ENCODE data around the gene CAMKMT.

The CAMKMT gene

DNA sequence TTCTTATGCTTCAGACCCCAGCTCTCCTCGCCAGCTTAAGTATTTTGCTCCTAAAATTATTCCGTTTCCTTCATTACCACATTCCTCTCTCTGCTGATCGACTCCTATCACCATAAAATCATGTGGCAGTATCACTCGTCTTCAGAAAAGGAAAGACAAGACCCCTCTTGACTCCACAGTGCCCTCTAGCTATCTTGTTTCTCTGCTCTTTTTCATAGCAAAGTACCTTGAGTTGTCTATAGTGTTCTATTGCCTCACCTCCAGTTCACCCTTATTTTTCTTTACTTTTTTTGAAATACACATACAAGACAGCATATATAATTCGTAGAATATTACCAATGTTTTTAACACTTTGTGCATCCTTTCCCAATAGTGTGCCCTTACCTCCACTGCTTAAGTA lies 306.6 kb downstream of the CAMKMT start:
- DNase-seq: no peak

DNA sequence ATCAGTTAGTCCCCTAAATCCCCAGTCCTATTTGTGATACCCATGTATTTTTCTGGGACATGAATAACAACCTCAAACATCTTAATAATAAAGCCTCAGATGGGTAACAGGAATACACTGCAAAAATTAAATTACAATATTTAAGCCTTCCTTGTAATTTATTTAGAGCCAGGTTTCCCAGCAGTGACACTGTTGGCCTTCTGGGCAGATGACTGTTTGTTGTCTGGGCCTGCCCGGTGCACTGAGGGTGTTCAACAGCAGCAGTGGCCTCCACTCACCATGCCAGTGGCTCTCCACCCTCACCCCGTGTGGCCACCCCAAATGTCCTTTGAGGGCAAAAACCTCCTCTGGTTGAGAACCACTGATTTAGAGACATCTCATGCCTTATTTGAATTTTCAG lies 309.5 kb downstream of the CAMKMT start:
- DNase-seq: no peak

DNA sequence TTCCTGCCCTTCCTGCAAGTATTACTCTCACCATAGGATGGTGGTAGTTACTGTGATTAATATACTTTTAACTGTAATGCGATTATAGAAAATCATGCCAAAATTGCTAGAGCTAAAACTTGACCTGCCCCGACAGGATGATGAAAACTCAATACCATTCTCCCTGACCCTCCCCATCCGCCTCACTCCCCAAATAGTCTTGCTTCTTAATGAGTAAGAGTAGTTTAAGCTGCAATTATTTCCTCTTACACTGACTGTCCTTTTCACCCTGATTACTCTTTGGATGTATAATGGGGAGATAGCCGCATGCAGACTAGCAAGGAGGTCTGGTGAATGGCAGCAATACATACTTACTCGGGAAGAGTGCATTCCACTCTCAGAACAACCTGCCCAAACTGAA lies 310.2 kb downstream of the CAMKMT start:
- DNase-seq: no peak

DNA sequence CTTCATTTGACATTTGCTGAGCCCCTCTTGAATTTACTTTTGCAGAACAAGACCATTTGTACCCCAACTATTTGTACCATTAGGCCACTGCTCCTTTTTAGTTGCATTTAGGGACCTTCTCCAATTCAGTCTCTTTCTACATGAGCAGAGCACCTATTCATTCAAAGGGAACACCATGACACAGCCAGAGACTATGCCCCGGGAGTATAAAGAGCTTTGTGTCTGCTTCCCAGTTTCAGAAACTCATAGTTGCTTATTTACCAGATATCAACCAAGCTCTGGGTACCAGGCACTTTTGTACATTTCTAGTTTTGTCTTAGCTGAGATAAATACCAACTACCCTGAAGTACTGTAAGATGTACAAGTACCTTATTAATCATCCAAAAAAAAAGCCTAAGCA lies 310.7 kb downstream of the CAMKMT start:
- DNase-seq: no peak

DNA sequence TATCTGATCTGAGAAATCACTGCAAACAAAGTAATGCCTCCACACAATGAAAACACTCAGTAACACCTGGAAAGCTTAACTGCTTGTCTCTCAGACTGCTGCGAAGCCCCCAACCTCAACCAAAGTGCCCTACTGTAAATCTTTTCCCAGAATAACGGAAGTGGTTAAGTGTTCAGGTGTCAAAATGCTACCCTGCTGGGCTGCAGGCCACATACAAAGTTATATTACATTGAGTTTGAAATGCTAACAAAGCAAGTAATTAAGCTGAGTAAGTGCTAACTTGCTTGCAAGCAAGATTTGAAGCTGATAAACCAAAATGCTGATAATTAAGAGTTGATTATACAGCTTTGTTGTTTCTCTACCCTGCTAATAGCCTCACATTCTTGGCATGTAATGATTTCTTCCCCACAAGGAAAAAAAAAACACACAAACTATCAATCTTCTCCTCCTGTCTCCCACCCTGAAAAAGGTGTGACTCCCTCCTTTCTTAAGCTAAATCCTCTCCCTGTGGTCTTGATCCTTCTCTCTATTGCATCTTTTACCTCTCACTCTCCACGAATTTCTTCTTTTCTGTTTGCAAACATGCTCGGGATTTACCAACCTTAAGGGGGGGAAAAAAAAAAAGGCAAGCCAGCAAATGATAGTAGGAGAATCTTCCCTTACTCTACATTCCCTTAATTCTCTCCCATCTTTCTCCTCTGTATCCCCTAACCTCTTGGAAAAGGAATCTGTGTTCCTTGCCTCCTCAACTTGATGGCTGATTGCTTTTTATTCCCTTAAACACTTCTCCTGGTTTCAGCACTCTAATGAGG lies 312.9 kb downstream of the CAMKMT start:
- no peak for DNase-seq

DNA sequence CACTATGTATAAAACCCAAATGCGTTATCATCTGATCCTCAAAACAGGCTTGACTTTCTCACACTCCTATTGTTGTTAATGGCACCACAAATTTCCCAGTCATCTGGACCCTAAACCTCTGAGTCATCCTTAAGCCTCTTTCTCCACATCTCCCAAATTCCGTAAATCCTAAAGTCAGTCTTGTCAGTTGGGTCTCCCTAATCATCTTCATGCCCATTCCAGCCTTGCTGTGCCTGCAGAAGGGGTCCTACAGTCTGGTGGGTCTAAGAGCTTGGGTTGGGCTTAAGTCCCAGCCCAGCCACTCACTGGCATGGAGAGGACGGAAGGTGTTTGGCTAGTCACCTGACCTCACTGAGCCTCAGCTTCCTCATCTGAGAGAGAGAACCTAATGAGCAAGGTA lies 314.6 kb downstream of the CAMKMT start:
- DNase-seq: no peak

DNA sequence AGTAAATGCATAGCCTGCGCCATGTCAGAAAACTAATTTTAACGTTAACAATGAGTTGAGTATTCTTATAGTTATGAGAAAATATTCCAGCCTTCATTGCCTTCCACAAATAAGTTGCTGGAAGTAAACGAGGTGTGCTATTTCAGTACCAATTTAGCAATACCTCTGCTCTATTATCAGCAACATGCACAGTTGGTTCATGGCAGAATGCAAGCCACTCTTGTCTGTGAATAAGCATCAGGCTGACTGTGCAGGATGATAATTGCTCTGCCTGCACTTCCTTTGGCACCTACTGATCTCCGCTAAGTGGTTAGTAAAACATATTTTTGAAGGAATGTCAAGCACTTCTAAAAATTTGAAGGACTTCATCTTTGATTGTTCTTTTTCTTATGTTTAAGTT lies 317.8 kb downstream of the CAMKMT start:
- DNase-seq: no peak

DNA sequence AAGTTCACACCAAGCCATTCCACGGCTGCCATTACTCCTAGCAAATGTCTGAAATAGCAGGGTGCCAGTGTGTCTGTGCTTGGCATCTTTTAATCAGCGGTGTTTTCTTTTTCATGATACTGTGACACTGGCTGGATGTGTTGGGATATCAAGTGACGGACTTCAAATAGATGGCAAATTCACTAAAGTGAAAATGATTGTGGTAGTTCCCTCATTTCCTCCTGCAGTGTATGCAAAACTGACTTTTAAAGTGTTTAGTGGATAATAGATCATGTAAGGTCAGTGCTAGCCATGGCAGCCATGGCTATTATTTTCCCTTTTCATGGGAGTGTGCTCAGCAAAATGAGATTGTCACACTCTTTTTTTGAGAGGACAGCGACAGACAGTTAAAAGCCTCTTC lies 318.2 kb downstream of the CAMKMT start:
- no peak for DNase-seq

DNA sequence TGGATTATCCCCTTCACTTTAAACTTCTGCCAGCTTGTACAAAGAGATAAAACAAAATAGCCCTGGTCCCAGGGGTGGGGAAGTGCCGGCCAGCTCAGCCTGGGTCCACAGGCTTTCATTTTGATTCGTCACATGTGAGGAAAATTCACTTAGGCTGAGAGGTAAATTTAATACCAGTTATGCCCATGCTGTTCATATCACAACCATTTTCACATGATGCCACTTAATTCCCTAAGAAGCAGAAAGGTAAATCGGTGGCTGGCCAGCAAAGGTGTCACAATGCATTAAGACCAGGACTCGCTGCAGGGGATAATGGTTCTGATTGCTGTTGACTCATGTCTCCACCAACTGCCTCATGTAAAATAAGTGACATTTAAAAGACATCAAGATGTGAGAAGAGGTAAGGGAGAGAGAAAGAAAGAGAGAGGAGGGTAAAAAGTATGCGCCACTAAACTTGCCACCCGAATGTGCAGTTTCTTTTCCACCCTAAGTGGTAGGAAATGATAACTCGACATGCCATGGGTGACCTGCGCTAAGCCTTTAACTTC lies 318.8 kb downstream of the CAMKMT start:
- no peak for DNase-seq

DNA sequence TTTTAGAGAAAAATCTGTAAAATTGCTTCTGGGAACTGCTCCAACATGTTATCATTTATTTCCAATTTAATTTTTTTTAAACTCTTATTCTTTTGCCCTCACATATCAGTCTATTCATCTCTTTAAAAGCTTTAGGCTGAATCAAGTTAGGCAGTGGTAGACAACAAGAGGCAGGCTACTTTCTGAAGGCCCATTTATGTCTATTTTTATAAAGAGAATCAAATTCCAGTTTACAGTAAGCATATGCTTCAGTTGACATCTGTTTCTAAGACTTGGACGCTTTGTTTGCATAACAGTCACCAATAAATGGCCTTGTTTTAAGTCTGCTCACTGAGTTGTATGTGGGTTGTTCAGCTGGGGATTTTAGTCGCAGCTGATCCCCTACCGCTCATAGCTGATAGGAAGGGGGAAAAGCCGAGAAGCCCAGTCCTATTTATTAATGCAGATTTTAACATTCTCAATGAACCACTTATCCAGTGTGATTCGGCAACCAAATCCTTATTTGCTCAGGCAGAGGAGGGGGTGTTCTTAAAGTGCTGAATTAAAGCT lies 319.3 kb downstream of the CAMKMT start:
- no peak for DNase-seq

DNA sequence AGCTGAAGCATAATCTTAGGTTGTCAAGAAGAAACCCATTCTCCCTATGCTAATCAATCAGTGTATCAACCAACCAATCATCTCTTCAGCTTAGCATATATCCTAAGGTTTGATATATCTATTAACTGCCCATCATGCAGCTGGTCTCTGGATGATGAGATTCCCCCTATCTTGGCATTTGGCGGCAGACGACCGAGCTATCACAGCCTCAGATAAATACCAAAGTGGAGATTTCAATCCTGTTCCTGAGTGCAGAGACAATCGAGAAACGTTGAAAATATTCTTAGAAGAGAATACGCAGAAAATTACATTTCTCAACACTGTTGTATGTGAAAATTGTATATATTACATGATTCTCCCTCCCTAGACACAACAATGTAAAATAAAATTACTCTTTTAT lies 320.7 kb downstream of the CAMKMT start:
- no peak for DNase-seq

DNA sequence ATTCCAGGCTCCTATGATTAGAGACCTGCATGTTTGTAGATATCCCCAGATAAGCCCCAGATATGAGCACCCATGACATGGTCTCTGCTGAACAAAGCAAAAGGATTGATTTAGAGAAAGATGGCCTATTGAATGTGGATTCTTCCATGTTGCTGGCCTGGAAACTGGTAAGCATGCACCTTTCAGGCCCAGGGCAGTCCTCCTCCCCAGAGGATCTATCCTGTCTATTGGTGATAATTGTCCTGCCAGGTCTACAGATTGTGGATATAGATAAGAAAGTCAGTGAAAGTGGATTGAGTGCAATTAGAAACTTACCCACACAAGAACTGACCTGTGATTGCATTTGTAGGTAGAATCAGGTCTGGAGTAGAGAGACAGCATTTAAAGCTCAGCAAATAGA lies 322.8 kb downstream of the CAMKMT start:
- DNase-seq: no peak

DNA sequence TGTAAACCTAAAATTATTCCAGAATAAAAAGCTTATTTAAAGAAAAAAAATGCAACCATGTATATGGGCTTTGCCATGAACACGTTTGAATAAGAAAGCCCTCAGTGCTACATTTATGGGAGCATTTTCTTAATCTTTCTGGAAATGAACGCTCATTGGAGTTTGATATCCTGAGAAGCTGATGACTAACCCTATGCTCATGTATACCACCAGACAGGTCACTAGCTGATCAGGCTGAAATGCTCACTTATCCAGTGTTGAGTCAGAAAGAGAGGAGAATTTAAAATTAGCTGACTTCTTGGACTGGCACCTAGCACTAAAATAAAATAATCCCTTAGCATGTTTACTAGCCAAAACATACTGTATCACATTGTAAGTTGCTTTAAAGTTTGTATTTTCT lies 324.8 kb downstream of the CAMKMT start:
- no peak for DNase-seq

DNA sequence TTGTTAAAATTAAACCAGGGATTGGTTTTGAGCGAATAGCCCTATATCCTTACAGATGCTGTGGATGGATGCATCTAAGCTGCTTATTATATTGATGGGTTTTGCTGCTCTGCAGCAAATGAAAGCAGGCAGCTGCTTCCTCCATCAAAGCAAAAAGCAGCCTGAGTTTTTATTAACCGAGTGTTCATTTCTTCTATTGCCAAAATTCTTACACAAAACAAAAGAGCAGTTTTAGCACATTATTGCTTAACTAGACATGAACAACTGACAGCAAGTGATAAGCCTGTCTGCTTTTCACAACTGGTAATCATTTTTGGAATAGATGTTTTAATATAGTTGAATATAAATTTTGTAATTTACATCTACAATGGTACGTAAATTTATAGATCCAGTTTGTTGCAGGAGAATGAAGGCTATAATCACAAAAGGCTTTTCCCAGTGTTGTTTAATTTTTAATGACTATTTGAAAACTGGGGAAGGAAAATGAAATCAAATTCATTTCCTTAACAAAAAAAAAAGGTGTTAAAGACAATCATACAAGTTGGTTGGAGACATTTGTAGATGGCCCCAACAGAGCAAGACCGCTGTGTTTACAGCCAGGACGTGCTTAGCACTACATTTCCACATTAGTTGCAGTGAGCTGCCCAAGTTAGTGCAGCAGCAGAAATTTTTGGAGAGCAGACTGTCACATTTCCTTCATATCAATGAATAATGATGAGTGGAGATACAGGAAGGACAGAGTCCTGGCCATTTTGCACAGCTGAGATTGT lies 326.1 kb downstream of the CAMKMT start:
- DNase-seq: no peak

DNA sequence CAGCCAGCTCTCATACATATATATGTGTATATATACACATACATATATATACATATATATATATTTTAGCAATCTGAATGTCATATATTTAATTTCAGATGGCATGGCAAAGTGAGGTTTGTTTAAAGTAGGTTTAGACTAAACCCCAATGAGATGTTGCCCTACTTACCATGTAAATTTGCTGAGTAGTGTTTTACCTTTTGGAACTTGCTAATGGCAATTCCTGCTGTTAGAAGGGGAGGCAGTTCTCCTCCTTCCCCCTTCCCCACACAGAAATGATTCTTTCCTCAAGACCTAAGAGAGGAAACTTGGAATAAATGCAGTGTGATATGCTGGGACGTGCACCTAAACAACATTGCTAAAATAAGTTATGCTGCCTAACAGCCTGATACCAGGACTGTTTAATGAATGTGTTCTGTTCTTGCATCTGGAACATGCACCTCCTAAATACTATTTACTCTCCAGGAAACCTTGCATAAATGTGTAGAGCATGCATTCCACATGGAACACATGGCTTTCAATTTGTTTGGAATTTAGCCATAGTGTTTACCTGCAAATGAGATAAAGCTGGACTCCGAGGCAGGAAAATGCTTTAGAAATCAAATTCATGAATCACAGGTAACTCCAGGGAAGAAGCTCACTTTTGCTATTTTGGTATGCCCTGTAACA lies 326.8 kb downstream of the CAMKMT start:
- no peak for DNase-seq

DNA sequence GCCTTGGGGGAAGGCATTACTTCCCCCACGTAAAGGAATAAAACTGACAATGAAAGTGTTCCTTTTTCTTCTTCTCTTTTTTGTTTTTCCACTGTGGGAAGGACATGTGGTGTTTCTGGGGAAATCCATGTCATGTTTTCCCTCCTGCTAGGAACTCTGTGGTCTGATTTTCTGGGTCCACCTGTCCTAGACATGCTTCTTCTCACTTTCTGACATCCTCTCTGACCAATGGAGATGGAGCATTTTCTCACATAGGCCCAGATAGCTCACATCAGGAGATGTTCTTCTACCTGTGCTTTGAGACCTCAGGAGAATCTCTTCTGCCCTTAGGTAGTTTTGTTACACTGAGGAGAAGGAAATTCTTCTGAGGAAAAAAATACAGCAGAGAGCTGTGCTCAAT lies 327.8 kb downstream of the CAMKMT start:
- DNase-seq: no peak

DNA sequence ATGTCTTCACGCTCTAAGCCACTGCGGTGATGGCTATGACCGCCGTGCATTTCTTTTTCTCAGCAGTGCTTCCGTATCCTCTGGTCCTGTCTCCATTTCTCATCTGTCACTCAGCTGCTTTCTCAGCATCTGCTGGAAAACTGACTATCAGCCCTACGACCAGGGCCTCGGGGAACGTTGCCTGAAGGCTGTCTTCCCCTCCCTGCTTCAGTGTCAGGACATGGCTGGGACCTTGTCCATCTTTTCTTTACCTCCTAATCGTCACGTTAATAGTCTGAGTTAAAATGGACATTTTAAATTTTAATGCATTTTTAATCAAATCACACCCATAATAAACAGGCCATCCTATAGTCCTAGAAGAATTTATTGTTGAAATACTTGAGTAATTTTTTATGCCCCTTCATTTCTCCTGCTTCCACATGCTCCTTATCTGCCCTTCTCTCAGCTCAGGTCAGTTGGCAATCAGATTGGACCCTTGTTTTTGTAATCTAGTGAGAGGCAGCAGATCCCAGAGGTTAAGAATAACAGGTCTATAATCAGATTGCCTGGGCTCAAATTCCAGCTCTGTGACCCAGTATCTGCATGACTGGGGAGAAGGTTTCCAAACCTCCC lies 329.5 kb downstream of the CAMKMT start:
- no peak for DNase-seq

DNA sequence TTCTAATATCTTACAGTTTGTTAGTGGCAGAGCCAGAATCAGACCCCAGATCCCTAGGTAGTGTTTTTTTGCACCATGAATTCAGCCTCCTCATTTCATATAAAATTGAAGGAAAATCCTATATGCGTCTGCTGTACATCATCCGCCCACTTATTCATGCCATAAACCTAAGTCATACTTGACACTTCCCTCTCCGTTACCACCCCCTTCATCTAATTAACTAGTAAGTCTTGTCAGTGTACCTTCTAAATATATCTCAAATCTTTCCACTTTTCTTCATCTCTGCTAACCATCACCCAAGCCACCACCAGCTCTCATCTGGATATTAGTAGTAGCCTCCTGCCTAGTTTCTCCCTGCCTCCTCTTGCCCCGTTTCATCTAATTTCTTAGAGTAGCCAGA lies 331.1 kb downstream of the CAMKMT start:
- no peak for DNase-seq

DNA sequence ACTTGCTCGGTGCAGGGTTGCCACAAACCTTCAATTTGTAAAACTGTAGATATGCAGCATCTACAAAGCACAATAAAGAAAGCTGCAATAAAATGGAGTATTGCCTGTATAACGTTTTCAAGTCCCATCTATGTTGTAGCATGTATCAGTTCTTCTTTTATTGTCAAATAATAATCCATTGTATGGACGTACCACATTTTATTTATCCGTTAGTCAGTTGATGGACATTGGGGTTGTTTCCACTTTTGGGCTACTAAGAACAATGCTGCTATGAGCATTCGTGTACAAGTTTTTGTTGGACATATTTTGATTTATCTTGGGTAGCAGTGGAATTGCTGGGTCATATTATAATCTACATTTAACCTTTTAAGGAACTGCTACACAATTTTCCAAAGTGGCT lies 339.1 kb downstream of the CAMKMT start:
- DNase-seq: no peak

DNA sequence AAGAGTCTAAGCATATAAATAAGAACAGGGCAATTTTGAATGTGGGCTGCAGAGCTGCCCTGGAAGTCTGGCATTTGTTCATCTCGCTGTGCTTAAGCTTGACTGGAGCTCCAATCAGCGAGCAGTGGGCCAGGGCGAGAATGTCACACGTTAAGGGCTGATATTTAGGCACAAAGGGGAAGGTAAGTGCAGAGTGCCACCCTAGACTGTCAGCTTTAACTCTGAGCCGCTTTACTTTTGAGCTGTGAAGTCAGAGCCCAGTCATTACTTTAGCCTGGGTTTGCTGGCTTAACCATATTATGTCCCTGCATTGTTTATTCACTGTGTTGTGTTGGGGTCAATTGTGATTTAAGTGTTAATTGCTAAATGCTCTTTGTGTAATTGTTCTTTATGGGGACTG lies 343.6 kb downstream of the CAMKMT start:
- DNase-seq: no peak

DNA sequence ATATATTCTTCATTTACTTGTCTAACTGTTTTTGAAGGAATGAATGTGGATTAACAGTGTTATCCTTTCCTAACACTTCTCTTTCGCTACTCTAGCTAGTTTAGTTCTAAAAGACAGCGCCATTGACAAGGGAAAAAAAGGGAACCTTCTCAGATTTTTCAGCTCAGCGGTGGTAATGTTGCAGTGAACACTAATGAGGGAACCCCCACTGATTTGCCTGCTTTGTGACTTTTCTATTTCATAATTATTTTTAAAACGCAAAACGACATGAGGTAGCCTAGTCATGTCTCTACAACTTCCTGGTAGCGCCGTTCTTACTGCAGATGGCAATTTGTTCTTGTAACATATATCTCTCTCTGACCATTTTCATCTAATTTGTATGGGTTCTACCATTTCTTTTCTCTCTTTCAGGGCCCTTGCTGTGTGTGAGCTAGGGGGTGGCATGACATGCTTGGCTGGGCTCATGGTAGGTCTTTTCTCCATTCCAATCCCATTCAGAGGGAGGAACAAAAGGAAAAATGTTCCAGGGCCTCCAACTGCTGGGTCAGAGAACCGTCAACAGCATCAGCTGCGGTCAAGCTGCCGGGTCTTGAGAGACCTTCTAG lies 344.2 kb downstream of the CAMKMT start:
- DNase-seq: no peak
